Activated CD8-positive, alpha-beta memory T cell treated with anti-CD3 and anti-CD28 coated beads for 4 hours (primary cell): ENCODE results near the gene GNAT3.

ENCODE experiments used
- DNase-seq, 2 donors: peaks; one replicate each; pipeline ENCODE4 v3.0.0-alpha.2; 2020; ENCODE audit warnings: low read depth in 2 of 2

Gene GNAT3

DNA sequence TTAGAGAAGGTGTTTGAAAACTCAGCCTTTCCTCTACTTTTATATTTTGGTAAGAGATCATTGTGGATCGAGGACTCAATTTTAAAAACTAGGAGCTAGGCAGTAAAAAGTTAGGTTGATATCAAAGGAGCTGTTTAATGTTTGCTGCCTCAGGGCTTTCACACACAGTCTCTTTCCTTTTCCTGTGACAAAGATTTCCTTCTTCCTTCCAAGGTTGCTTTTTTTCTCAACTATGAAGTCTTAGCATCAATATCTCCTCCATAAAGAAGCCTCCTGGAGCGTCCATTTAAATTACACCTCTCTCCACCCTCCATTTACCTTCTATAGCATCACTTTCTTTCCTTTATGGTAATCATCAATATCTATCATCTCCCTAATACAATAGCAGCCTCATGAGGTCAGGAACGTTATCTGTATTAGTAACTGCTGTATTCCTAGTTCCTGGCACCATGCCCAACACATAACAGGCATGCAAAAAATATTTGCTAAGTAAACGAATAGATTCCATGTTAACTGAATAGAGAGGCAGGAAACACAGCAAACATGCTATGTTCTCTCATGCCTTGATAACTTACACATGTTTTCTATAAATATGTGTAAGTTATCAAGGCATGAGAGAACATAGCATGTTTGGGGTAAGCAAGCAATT lies 48.5 kb downstream of the GNAT3 start:
- DNase-seq: no peak

DNA sequence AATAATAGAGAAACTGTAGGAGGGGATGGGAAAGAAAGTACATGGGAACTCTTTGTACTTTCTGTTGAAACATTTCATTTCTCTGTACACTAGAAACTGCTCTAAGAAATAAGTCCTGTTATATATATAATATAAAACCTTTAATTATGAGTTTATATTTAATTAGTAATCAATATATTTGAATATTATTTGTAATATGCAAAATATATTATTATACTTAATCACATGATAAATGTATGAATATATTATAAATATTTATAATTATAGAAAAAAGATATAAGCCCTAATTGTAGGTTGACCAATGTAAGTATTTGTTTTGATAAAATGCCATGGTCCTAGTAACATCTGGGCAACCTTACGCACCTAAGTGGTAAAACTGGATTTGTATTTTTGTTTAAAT lies 51.0 kb downstream of the GNAT3 start:
- DNase-seq: no peak

DNA sequence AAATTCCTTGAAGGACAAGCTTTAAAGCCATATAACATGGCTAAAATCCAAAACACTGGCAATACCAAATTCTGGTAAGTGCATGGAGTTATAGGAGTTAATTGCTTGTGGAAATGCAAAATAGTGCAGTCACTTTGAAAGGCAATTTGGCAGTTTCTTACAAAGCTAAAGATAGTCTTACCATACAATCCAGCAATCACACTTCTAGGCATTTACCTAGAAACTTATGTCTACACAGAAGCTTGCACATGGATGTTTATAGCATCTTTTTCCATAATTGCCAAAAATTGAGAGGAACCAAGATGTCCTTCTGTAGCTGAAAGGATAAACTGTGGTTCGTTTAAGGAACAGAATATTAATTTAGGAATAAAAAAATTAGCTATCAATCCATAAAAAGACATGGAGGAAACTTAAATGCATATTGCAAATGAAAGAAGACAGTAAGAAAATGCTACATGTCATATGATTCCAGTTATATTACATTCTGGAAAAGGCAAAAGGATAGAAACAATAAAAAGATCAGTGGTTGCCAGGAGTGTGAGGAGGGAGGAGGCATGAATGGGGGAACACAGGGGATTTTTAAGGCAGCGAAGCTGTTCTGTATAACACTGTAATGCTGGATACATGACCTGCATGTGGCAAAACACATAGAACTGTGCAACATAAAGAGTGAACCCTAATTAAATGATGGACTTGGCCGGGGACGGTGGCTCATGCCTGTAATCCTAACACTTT lies 51.9 kb downstream of the GNAT3 start:
- DNase-seq: no peak

DNA sequence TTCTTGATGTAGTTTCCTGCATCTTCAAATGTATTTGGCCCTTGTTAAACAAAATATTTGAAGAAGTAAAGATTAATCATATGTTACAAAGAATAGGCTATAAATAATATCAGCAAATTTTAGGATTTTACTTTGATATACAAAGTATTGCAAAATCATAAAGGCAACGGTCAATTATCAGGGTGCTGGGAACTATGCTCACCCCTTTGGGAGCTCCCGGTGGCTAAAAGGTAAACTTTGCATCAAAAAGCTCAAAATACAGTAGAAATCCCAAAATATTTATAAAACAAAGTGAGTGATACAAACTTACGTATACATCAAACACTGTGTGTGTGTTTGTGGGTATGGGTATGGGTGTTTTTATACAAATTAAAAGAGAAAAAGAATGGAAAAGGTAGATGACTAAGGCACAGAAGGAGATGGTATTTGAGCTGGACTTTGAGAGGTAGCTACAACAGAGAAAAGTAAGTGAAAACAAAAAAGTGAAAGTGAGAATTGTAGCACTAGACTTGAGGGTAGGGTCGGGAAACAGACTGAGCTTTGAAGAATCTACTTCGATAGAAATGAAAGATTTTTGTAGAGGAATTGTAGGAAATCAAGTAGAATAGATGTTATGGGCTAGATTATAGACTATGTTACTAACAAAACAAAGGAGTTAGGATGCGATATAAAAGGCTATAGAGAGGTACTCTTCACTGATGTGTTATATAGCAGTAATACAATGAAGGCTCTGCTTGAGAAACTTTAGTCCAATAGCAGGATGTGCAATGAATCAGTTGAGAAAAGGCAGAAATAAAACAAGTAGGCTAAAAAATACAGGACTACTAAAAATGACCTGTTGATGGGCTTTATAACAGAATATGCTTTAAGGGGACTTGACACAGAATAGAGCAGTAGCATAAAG lies 52.8 kb downstream of the GNAT3 start:
- DNase-seq: no peak

DNA sequence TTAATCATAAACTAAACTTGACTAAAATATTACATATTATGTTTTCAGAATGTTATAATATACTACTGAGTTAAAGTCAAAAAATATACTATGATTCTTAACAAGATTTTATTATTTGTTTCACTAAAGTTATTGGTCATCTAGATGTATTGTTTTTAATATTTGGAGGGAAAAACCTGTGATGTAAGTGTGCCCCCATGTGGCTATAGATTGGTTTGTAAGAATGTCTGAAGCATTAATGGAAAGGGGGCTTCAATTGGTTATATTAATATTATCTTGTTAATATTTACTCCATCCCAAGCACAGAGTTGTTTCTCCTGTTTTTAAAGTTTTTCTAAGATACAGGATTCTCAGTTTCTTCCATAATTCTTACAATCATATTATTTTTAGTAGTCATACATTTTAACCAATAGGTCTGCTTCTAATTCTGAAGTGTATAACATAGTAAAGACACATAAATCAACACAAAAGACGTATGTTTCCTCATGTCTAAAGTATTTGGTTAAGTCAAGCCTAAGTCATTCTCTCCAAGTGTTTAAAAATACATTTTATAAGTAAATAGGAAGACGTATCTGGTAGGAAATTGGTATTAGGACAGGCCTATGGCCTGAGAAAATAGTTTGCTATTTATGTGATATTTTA lies 58.0 kb downstream of the GNAT3 start:
- no peak for DNase-seq

DNA sequence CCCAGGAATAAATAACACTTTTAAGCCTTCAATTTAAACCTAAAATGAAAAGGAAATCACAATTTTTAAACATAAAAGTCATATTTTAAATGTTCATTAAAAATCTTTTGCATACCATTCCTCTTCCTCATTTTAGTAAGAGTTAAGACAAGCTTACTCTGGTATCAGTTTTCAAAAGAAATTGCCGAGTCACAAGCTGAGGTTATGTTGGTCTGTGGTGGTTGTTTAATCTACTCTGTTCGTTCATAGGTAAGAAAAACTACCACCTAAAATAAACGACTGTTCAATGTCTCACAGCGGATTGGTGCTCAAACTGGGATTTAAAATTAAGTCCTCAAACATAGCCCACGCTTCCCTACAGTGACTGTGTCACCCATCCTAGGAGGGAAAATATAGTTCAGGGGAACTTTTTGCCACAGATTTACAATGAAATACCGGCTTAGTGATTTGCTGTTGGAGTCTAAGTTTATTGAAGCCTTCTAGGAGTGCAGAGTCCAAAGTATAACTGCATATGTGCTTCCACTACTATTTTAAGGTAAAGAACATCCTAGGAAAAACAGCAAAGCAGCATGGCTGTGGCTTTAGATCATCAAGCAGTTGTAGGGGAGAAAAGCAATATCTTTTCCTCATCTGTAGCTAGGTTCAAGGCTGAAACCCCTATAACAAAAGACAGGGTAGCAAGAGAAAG lies 61.1 kb downstream of the GNAT3 start:
- DNase-seq: no peak

DNA sequence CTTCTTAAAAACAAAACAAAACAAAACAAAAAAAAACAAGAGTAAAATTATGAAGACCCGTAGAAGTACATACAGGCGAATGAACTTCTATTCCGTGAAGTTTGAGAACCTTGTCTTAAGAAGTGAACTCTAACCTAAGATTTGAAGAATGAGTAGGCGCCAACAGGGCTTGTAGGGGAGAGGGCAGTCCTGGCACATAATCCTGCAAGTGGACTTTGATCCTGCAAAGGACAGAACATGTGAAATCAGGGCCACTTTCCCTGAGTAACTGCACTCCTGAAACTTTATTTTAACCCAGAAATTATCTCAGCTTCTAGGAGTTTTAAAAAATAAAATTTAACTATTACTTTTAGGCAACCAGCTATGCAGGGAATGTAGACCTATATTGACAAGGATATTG lies 62.0 kb downstream of the GNAT3 start:
- DNase-seq: no peak

DNA sequence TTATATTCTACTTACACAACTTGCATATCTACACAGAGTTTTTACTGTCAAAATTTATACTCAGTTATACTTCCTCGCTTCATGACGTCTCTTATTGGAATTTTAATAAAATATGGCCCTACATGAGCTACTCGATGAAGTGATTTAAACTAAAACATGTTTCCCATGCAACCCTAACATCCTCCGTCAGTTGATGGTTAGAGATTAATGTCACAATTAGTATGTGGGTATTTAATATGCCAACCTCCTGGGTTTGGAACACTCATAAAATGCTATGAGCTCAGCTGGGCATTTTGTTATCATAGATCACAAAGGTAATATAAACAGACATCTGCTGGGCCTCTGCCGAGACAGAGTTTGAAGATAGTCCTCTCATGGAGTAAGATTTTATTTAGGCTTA lies 66.5 kb downstream of the GNAT3 start:
- DNase-seq: no peak

DNA sequence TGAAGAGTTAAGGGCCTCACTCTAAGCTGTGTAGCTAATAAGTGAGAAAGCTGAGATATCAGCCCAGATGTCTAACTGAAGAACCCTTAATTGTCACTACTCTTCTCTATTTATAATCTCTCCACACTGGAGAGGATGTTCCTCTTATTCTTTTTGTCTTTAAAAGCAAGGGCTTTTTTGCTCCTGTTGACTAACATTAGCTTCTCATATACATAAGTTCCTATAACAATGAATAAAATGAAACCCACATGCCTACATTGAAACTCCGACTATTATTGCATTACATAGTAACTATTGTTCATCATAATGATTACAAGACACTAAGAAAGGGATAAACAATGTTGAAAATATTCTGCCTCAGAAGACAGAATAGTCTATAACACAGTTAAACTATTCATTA lies 67.1 kb downstream of the GNAT3 start:
- DNase-seq: no peak

DNA sequence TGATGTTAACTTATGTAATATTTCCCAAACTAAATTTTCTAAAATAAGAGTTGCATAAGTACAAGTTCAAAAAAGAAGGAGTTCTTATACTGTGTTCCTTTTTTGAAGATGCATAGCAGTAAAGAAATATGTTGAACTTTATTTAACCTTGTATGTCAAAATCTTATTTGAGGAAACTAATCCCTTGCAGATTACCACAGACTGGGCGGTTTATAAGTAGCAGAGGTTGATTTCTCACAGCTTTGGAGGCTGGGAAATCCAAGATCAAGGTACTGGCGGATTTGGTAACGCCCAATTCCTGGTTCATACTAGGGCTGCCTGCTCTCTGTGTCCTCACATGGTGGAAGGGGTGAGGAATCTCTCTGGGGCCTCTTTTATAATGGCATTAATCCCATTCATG lies 68.5 kb downstream of the GNAT3 start:
- no peak for DNase-seq

DNA sequence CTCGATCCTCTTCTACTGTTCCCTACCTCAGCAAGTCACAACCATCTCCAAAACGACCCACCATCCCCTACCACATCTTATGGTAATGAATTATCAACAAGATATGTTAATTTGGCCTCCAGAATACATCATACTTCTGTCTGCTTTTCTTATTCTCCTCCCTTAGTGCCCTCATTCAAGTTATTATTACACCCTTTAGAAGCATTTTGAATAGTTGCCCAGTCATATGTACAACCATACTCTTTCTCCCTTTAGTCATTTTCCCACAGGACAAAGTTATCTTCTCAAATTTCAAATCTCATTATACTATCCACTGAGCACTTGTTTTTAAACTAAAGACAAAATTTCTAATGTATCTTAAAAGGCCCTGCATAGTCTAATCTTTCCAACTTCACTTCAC lies 71.0 kb downstream of the GNAT3 start:
- no peak for DNase-seq

DNA sequence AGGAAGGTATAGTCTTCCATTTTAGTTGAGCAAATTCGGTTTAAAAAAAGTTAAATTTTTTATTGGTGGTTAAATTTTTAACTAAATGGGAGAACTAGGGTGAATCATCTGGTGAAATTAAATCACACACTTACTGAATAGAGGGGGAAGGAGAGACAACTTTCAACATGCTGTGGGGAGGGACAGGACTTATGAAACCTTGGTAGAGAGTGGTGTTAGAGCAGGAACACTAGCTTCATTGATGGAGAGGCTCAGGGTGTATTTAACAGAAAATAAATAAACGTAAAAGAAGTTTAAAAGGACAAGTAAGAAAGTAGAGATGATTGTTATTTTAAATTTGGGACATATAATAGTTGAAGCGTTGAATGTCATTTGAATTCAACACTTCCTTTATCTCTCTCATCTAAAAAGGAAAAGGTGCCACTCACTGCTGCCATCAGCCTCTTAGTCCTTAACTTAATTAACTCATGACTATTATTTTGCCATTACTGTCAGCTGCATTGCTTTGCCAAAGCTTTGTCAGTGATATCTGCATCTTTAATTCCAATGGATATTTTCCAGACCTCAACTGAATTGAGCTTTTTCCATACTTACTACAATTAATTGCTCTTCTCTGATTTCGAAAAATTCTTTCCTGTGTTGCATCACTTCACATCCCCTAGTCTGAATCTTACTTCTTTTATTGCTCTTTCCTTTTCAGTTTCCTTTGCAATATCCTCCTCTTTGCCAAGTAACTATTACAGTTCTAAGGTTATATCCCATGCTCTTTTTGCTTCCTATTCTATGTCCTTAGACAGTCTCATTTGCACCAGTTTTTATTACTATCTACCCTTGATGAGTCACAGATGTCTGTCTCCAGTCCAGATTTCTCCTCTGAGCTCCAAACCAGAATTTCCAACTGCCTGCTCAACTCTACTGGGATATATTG lies 71.7 kb downstream of the GNAT3 start:
- DNase-seq: no peak

DNA sequence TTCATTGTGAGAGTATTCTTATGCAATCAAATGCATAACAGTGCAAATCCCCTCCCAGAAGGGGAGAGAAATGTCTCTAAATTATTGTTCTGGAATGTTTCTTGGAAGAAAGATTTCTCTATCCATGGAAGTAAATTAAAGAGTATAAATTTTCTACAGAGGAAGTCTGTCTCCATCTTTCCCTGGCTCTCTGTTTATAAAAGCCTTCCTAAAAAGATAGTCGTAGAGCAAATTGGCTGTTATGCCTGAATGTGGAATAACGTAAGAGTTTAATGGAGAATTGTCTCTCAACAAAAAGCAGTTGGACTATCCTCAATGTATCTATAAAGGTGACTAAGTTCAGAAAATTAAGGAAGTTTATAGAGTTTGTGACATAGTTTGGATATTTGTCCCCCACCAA lies 76.3 kb downstream of the GNAT3 start:
- no peak for DNase-seq

DNA sequence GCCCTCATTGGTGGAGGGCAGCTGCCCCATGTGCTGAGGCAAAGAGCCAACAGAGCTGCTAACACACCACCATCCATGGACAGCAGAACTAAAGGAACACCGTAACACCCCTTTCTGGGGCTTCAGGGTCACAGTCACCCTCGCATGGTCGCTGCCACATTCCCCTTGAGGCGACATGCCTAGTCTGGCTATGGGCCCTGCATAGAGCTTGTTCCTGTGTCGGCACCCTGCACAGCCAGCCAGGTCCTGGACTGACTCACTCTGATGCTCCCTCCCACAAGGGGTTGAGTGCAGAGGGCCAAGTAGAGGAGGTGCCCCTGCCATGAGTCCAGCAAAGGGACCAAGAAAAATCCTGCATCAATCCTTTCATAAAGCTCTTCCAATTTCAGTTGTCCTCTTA lies 77.8 kb downstream of the GNAT3 start:
- no peak for DNase-seq

DNA sequence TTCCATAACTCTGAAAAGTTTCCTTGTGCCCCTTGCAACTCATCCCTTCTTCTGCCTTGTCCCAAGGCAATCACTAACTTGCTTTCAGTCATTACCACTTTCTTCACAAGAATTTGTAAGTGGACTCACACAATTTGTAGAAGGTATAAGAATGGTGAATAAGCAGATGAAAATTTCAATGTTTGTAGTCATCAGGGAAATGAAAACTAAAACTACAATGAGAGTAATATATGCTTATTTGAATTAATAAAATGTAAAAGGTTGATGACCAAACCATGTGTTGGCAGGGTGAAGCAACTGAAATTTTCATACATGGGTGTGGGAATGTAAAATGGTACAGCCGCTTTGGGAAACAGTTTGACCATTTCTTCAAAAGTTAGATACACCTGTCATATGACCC lies 79.7 kb downstream of the GNAT3 start:
- no peak for DNase-seq

DNA sequence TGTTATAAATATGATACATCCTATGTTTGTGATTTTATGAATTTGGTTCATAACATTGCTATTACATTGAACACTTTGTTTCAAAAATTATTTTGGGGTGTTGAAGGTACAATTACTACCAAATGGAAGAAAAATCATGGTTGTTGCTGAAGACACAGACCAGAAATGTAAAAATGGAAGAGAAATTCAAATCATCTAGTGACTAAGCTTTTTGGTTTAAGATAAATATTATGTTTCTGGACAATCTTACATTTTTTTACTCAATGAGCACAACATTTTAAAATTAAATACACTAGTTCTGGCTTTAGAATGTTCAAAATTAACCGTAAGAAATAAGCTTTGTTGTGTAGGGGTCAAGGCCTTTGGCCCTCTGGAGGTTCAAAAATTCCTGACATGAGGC lies 82.7 kb downstream of the GNAT3 start:
- DNase-seq: no peak

DNA sequence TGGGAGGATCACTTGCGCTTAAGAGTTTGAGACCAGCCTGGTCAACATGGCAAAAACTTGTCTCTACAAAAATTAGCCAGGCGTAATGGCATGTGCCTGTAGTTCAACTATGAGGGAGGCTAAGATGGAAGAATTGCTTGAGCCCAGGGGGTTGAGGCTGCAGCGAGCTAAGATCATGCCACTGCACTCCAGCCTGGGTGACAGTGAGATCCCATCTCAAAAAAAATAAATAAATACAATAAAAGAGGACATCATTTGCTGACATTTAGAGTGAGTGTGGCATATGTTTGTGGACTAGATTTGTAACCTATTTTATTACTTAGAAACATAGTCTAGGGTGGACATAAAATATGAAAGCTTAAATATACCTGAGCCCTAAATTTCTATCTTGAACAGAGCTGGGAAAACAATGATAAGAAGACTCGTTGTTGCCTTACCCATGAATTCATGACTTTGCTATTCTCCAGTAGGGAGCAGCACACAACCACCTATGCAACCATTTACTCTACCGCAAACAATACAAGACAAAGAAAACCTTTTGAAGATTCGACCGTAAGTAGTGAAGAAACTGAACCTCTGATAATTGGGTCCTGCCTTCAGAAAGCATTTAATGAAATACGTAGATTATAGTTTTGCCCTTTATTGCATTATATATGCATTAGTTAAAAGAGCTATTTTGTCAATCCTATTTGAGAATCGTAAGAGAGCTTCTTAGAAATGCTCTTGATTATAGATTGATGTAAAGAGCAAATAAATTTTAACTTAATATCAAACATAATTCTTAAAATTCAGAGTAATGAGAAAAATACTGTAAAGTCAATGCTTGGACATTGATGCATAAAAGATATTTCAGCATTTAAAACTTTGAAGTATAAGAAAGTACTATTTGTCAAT lies 83.5 kb downstream of the GNAT3 start:
- no peak for DNase-seq

DNA sequence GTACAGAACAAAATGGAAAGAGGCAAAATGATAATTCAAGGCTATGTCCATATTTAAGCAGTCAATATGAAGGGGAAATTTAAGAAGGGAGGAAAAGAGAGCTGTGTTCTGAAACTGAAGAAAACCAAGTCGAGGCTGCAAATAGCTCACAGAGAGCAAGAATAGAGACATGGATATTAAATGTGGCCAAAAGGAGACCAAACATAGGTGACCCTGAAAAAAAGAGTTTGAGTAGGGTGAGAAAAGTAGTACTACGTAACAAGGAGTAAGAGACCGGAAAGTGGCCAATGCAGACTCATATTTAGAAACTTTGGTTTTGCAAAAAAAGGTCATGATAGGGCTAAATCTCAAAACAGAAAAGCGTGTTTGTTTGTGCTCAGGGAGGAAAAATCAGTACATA lies 84.6 kb downstream of the GNAT3 start:
- DNase-seq: no peak

DNA sequence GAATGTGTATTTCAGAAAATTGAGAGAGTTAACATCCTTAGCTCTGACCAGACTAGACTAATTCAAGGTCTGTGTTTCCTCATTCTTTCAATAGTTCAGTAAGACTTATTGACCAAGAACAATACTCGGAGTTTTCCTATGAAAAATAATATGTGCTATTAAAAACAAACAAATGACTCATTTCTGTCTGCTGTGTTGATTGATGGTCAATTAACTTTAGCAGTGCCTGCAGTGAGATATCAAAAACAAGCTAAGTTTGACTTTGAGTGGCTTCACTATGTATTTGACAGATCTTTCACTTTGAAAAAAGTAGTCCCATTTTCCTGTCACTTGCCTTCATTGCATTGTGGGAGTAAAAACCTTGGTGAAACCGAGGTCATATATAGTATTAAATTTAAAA lies 91.0 kb downstream of the GNAT3 start:
- DNase-seq: no peak
